HG03521 (cell line): ENCODE results near the gene DPH1.

ENCODE experiments used
- ATAC-seq: cut with Tn5 transposase; IDR thresholded peaks from one replicate; pipeline ENCODE4 v1.9.1; 2021; ENCODE audit warnings: mild to moderate bottlenecking, moderate library complexity; ENCODE audit not compliant: unreplicated experiment

The DPH1 gene

DNA sequence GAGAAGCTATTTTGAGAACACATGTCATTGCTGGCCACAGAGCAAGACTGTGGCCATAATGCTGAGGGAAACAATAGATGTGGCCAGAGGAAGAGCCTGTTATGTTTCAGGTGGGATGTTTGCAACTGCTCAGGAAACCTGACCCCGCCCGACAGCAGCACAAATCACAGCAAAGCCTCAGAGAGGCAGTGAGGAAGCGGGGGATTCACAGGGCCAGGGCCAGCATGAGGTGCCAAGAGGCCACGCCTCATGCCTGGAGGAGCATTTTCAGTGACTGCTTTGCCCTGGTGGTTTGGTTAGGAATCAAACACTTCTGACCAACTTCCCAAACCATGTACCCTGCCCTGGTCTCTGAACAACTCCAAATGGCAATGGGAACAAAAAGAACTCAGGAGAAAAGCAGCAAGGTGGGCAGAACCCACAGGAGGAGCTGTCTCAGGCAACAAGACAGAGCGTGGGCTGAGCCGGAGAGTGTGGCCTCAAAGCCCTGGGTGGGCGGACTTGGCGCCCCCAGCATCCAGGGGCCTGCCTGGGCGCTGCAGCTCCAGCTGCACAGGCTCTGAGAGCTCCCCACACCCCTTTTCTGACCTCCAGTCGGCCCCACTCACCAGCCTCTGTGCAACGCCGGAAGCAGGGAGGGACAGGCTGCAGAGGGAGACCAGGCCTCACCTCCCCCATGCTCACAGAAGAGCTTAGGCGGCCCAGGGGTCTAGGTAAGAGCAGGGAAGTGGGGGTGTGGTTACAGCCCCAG, 45.6 kb downstream of the DPH1 start:
- ATAC-seq = no peak

DNA sequence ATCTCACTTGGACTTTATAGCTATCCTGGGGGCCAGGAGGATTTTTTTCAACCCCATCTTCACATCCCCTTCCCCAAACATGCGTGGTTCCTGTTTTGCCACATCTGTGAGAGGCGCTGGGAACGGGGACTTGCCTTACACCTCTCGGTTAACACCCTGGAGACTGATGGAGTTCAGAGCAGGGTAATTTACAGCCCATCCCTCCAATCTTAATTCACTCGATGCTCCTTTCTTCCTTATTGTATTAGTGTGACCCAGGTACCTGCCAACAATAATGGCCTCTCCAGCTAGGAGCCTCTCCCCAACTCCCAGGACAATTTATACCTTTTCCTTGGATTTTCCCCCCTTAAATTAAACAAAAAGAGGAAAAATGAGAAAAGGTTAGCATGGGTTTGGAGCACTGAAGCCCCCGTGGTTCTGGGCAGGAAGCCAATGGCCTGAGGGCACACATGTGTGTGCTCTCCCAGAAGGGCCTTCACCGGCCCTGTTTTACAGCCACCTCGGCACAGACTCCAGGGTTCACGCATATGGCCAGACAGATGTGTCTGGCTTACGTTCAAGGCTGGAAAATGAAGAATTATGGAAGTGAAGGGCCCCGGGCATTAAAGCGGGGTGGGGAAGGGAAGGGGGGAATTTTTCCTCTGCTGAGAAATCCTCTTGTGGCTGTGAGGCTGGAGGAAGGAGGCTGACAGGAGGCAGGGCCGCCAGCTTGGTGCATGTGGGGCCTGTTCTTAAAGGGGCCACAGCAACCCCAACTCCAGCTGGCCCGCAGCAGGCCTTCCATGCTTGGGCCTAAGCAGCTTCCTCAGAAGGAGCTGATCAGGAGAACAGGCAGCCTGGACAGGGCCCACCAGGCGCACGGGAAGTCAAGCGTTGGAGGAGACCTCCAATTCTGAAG, 46.4 kb downstream of the DPH1 start:
- ATAC-seq = no peak

DNA sequence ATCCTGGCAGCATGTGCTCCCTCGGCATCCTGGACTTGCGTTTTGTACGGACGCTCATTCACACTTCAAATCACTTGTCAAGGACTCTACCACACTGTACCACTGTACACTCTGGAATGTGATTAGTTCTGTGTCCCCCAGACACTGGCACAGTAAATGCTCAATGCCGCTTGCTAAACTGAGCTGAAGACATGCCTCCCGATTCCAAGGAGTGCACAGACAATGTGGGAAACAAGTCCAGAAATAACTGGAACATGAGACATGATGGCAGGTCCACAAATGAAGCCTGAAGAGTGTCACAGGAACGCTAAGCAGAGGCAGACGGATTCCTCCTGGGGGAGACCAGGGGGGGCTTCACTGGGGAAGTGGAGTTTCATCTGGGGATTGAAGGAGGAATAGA, 47.1 kb downstream of the DPH1 start:
- no peak for ATAC-seq

DNA sequence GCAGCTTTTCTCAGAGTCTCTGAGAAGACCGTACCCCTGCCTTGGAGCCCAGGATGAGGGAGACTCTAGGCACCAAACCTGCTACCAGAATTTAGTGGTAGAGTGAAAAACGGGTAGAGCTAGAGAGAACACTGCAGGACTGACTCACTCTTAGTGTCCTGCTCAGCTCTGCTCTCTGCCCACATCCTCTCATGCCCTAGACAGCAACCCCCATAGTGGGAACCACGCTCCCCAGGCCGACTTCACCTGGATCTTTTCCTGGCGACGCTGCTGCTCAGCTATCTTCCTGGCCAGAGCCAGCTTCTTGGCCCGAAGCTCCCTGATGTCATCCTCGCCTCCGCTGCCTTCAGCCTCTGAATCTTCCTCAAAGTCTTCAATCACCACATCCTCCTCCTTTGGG, 51.6 kb downstream of the DPH1 start:
- no peak for ATAC-seq

DNA sequence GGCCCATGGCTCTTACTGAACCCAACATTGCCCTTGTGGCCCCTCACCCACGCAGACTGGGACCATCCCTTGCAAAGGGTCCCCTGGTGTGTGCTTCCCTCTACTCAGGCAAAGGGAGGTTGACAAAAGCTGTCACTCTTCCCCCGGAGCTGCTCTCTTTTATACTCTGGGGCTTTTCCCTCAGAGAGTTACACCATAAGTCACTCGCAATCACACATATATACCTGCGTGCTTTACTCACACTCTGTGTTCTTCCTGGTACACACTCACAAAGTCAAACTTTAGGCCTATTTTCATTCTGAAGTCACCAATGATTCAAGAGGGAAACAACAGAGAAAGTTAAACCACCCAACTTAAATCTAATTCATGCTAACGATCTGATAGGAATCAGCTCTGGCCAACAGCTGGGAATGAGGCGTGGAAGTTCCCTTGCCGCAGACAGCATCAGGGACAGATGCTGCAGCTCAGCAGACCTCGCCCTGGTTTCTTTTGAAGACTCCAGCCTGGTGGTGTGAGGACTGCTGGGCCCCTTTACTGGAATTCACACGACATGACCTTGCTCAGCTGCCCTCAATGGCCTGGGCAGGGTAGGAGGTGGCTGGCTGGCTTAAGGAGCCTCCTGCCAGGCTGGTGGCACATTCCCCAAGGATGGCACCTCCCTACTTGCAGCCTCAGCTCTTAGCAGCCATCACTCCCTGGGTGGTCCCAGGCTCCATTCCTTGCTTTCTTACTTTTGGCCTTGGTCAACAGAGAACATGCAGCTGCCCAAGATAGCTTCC, 52.2 kb downstream of the DPH1 start:
- ATAC-seq = no peak

DNA sequence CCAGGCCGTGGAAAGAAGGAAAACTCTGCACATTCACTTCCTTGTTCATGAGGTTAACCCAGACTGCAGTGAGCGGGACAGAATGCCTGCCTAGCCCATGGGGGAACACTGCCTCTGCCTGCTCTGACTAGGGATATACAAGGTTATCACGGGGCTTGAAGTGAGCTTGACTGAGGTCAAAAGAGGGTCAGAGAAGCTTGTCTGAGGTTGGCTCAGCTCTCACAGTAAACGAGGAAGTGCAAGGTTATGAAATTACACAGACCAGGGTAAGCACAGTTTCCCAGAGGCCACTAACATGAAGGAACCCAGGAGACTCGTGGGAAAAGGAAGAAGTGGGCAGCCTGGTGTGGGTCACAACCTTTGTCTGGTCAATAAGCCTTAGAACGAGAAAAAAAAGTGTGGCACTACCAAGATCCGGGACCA, 53.7 kb downstream of the DPH1 start:
- no peak for ATAC-seq

DNA sequence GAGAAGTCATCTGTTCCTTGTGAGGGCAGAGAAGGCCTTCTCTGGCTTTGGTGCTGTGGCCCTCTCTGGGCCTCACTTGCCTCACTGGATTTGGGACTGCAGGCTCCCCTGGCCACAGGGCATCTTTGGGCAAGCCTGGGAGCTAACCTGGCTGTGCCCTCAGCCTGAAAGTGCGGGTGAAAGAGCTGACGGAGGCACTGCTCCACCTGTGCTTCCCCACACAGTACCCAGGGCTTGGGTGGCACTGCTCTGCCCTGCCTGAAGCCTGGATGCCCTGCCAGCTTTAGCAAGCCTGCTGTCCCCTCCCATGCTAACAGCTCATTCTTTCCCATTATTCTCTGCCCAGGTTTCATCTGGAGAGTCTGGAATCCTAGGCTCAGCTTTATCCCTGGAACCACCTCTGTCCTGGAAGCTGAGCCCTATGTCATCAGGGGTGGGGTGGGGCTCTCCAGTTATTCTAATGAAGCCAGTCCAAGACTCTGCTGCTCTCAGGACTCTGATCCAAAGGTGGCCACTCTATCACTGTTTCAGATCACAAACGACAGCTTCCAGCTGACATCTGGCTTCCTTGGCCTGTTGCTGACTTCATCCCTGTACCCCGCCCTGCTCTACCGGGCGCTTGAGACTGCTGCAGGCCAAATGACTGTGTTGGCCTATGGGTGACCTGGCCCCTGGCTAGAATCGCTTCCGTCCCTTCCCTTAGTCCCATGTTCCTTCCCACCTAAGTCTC, 54.2 kb downstream of the DPH1 start:
- no peak for ATAC-seq

DNA sequence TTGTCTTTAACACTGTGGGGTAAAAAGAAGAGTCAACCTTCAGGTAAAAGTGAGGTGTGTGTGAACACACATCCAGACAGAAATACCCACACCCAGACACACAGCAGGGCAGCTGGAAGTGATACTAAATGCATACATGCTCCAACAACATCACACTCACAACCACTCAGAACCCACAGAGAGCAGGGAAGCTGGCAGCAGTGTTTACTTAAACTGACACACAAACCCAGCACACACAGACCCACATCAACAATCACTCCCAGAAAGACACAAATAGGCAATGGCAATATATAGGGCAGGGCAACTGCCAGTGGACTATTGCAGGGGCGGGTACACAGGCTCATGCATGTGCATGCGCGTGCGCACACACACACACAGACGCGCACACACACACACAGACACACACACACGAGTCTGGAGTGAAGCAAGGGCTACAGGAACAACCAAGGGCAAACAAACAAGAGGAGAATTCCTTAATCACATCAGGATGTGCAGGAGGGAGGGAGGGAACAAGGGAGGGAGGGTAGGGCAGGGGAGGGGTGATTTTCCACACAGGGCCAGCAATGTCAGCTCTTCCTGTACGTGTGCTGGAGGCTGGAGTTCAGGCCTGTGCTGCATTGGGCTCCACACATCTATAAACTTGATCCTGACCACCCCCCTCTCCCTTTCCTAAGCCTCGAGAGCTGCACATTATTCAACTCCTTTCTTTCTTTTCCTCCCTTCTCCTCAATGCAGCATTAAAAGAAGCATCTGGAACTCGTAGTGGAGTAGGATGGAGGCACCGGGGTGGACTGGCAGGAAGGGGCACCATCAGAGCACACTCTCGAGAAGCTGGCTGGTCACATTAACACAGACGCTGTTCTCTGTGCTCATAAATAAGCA, 55.1 kb downstream of the DPH1 start:
- no peak for ATAC-seq

DNA sequence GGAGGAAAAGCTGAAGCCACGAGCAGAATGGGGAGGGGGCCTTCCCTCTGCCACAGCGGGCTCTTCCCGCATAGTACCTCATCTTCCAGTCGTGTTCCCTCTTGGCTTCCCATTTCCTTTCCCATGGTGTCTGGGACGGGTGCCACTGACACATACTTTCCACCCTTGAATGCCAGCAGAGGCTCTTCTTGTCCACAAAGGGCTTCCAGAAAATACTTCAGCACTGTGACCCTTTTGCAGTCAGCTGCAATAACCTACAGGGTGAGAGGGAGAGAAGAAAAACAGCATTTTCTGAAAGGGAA, 55.6 kb downstream of the DPH1 start:
- no peak for ATAC-seq

DNA sequence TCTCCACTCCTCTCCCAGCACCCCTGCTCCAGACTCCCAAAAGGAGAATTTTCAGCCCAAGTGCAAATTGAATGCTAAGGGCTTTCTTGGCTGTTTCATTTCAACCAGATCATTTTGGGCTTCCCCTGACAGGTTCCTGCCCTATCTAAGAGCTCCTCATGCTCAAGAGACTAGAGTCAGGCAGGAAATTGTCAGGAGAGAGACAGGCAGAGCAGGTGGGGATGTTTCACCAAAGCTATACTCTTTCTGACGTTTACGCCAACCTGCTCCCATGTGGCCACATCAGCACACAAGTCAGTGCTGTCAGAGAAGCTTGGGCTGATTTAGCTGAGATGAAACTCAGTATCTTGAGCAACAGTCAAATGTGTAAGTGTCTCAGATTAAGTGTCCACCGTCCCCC, 56.4 kb downstream of the DPH1 start:
- no peak for ATAC-seq

DNA sequence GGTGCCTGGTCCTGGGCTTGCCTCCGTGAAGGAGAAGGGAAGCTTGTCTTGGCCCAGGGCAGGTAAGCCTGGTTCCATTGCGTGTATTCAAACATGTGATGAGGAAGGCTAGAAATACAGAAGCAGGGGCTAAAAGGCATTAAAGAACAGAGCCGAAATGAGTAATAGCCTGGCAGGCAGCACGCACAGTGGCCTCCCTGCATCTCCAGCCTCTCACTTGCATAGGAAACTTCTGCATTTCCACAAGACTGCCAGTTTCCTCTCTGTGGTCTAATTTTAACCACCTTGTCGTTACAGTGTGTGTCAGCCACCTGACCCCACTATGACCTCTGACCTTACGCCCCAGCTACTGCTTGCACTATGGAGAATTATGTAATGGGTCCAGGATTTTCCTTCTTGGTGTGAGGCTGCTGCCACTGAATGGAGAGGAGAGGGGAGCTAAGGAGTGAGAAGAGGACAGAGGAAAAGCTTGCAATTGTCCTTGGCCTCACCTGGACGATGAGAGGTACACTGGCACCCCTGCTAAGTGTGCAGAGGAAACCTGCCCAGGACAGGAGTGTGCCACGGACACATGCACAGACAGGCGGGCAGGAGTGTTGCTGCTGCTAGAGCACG, 57.8 kb downstream of the DPH1 start:
- peak; percentile 29 for ATAC-seq

DNA sequence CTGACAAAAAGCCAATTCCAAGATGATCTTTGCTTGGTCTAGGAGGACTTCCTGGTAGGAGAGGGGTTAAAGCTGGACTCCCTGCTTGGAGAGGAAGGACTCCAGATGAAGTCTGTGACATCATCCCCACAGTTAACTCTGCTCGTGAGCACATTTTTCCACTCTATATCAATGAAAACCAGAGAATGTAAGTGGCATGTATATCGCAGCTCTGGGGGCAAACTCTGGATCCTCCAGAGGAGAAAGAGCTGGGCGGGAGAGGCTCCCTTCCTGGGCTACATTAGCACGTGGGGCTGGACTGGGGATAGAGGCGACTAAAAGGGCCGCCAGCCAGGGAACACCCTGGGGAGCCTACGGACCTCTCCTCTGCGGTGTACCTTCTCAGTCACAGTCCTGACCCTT, 59.1 kb downstream of the DPH1 start:
- peak; percentile 22 for ATAC-seq

DNA sequence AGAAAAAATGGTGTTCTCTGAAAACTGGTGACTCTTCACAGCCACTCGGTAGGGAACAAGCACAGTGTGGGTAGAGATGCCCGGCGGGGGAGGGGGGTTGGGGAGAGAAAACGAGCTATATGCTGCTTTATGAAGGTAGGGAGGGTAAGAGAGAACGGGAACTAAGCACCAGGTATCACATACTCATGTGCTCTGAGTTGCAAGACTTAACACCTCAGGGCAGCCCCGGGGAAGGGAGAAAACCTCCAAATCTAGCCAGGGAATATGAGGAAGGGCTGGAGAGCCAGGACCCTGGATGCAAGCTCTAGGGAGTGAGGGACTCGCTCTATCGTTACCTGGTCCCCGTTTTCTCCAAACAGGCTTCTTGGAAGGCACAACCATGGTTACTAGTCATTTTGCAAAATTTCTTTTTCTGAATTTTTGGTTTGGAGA, 60.3 kb downstream of the DPH1 start:
- no peak for ATAC-seq

DNA sequence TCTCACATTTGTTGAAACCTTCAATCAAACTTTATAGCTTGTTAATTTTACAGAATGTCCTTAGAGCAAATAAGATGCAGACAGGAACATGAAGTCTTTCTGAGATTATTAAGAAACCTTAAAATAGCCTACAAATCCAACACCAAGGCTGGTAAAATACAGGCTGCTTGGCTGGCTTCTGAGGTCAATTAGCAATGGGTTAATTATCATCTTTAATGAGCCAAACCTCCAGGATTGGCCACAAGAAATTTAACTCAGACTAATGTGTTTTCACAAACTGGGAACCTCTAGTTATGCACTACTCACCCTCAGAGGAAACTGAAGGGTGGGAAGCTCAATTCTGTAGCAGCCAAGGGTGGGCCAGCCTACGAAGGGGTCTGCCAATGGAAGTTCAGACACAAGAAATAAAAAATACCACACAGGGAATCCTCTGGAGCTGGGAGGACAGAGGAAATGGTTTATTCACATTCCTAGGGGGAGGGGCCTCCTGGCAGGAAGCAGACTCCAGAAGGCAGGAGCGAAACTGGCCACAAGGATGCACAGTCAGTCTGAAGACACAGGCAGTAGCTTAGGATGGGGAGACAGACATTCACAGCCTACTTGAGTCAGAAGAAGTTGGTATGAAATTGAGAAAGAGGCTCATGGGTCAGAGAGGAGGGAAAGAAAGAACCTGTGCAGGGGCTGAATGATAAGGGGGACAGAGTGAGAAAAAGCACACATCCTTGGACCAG, 61.0 kb downstream of the DPH1 start:
- ATAC-seq = no peak

DNA sequence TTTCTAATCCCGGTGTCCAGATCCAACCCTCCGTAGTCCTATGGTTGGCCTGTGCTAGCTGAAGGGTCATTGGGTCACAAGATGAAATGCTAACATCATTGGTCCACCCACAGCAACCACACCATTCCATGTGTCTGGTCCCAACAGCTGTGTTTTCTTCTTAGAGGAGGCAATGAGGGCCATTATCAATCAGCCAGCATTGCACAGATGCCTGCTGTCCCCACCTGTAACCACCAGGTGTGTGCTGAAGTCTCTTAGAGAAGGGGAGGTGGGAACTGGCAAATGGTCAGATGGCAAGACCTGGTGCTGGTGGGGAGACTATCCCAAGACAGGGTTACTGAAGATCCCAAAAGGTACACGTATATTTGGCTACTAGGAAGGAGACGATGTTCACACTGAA, 62.3 kb downstream of the DPH1 start:
- no peak for ATAC-seq

DNA sequence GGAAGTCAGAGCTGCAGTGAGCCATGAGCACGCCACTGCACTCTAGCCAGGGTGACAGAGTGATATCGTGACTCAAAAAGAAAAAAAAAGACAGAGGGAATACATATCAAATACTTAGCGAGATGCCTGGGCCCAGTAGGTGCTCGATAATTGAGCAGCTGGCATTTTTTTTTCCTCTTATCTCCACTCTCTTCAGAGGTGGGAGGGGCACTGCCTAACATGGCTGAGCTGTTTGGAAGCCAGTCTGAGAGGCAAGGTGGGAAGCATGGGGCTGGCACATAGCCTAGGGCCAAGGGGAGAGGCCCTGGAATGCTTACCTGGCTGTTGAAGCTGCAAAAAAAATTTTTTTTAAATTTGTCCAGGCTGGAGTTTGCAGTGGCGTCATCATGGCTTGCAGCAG, 63.4 kb downstream of the DPH1 start:
- ATAC-seq = no peak
